ENCODE measurements around the gene CNN1.
A peak's percentile ranks its signal among the peaks of the same experiment; 100 is the strongest.
"Not testable (repeated sequence)": the region's sequence is repeated elsewhere in the genome, so short reads cannot be mapped to it uniquely, and the experiment has no call there.

Gene CNN1

GRCh38 chr19:11552666-11553372 lies 14.2 kb downstream of the CNN1 start:
- Histone ChIP-seq H3K4me1 (ENCODE audit: control insufficient read depth, insufficient read depth, low read length) (peaks cover 1% of the 10 kb centered on the region), H3K27ac (ENCODE audit: low read depth, low read length) (no peak overlapping the region), H3K4me3 (ENCODE audit: low read depth, low read length) (no peak overlapping the region), H3K36me3 (ENCODE audit: control insufficient read depth, insufficient read depth, low read length) (peaks cover 49% of the 10 kb centered on the region), H3K9me3 (ENCODE audit: control insufficient read depth, insufficient read depth, low read depth, low read length) (no peaks in the 10 kb centered on the region), H3K9ac (ENCODE audit: low read length) (no peak overlapping the region), H3K27me3 (ENCODE audit: control insufficient read depth, insufficient read depth, low read length) (no peaks in the 10 kb centered on the region)

DNA sequence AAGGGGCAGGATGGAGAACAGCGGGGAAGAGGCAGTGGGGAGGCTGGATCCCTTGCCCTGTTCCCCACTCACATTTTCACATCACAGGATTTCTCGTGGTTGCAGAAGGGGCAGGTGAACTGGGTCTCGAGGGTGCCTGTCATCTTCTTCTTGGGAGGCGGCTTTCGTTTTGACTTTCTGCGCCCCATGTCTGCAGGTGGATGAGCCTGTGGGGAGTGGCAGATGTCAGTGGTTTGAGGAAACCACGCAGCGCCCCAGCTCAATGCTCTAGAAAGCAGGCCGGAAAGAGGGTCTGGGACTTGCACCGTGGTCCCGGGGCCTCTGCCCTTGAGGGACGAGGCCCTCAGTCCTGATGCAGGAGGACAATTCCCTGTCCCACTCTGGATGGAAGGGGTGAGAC lies 15.5 kb downstream of the CNN1 start:
- Histone ChIP-seq H3K9ac (ENCODE audit: low read length) (no peak overlapping the region), H3K27ac (ENCODE audit: low read depth, low read length) (no peak overlapping the region), H3K9me3 (ENCODE audit: control insufficient read depth, insufficient read depth, low read depth, low read length) (no peaks in the 10 kb centered on the region), H3K4me3 (ENCODE audit: low read depth, low read length) (no peak overlapping the region), H3K36me3 (ENCODE audit: control insufficient read depth, insufficient read depth, low read length) (peaks cover 42% of the 10 kb centered on the region), H3K4me1 (ENCODE audit: control insufficient read depth, insufficient read depth, low read length) (peaks cover 4% of the 10 kb centered on the region), H3K27me3 (ENCODE audit: control insufficient read depth, insufficient read depth, low read length) (no peaks in the 10 kb centered on the region)

DNA sequence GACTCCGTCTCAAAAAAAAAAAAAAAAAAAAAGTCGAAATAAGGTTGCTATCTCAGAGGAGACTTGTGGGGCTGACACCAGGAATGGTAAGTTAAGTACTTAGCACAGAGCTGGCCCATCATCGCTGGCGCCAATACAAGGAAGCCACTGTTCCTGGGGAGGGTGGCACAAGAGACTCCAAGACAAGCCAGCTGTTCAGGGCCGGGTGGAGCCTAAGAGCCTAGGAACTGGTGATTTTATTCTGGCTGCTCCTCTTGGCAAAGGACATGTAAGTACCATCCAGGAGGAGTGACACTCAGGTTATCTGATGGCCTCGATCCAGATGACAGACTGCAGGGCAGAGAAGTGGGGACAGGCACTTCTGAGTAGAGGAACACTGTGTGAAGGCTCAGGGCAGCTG lies 16.6 kb downstream of the CNN1 start:
- Histone ChIP-seq H3K9me3 (ENCODE audit: control insufficient read depth, insufficient read depth, low read depth, low read length) (no peaks in the 10 kb centered on the region), H3K36me3 (ENCODE audit: control insufficient read depth, insufficient read depth, low read length) (peaks cover 33% of the 10 kb centered on the region), H3K4me3 (ENCODE audit: low read depth, low read length) (no peak overlapping the region), H3K27me3 (ENCODE audit: control insufficient read depth, insufficient read depth, low read length) (no peaks in the 10 kb centered on the region), H3K27ac (ENCODE audit: low read depth, low read length) (no peak overlapping the region), H3K4me1 (ENCODE audit: control insufficient read depth, insufficient read depth, low read length) (peaks cover 4% of the 10 kb centered on the region), H3K9ac (ENCODE audit: low read length) (no peak overlapping the region)

DNA sequence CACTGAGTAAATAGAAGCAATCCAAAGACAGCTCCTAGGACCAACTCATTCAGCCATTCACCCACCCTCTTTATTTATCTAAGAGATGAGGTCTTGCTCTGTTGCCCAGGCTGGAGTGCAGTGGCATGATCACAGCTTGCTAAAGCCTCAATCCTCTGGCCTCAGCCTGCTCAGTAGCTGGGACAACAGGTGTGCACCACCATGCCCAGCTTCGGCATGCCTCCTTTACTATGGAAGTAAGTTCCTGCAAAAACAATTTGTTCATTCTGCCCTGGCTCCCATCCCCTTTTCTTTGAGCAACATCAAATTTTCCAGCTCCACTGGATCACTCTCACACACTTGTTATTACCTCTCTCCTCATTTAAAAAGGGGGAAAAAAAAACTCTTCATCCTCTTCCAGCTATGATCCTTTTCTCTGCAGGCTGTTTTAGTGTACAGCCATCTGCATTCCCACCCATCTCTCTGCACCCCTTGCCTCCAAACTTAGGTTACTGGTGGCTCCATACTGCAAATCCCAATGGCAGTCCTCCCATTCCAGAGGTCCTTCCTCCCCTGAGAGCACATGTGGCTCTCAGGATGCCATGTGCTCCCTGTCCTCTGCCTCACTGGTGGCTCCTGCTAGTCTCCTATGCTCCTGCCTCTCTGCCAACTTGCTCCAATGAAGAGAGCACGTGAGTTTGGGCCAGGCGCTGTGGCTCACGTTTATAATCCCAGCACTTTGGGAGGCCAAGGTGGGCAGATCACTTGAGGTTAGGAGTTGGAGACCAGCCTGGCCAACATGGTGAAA lies 18.2 kb downstream of the CNN1 start:
- H3K27me3 ChIP-seq (ENCODE audit: control insufficient read depth, insufficient read depth, low read length): no peaks in the 10 kb centered on the region
- no peak overlapping the region for H3K9ac ChIP-seq (ENCODE audit: low read length)
- H3K36me3 ChIP-seq (ENCODE audit: control insufficient read depth, insufficient read depth, low read length): peaks cover 32% of the 10 kb centered on the region
- H3K9me3 ChIP-seq (ENCODE audit: control insufficient read depth, insufficient read depth, low read depth, low read length): no peaks in the 10 kb centered on the region
- peaks cover 4% of the 10 kb centered on the region for H3K4me1 ChIP-seq (ENCODE audit: control insufficient read depth, insufficient read depth, low read length)
- no peak overlapping the region for H3K4me3 ChIP-seq (ENCODE audit: low read depth, low read length)
- H3K27ac ChIP-seq (ENCODE audit: low read depth, low read length): no peak overlapping the region

DNA sequence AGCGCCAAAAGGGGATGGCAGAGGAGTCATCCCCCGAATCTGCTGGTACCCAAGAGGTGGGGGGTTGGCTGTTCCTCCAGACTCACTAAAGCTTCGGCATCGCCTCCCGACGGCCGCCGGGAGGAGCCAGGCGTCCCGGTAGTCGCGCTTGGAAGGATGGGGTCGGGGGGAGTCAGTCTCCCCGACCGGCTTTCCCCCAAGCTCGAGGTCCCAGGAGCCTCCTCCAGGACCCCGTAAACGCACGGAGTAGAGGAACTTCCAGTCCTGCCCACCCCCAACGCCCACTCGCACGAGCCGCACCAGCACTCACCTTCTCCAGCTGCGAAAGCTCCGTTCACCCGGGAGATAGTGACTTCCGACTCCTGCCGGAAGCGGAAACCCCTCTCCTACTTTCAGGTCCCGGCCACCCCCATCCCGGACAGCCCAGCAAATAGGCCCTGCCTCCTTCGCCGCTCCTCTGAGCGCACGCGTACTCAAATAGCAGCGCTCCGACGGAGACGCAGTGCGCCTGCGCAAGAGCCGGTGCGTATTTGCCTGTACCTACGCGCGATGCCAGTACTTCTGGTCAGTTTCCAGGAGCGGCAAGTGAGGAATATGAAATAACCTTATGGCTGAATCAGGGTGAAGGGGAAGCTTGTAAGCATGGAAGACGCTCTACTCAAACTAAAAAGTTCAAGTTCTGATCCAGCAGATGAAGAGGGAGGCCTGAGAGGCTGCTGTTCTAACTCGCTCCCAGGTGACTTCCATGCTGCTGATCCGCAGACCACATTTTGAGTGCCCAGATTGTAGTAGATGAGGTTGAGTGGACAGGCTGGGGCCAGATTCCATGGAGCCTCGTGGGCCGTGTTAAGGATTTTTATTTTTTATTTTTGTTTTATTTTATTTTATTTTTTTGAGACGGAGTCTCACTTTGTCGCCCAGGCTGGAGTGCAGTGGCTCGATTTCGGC lies 20.5 kb downstream of the CNN1 start, which contains the start of gene ELOF1:
Gene ELOF1 (minus strand): TSS at position 350 of the 948 bp plus-strand sequence. CDS start 4,883 bp downstream, outside the sequence.
- Histone ChIP-seq H3K27me3 (ENCODE audit: control insufficient read depth, insufficient read depth, low read length) (no peaks in the 10 kb centered on the region), H3K9ac (ENCODE audit: low read length) (peak within 1 kb of the TSS; percentile 75), H3K4me3 (ENCODE audit: low read depth, low read length) (peak within 1 kb of the TSS; percentile 83), H3K27ac (ENCODE audit: low read depth, low read length) (no peak within 1 kb of the TSS; the same call in 1 of the 2 replicates), H3K36me3 (ENCODE audit: control insufficient read depth, insufficient read depth, low read length) (peaks cover 10% of the 10 kb centered on the region), H3K4me1 (ENCODE audit: control insufficient read depth, insufficient read depth, low read length) (peaks cover 4% of the 10 kb centered on the region), H3K9me3 (ENCODE audit: control insufficient read depth, insufficient read depth, low read depth, low read length) (no peaks in the 10 kb centered on the region)

DNA sequence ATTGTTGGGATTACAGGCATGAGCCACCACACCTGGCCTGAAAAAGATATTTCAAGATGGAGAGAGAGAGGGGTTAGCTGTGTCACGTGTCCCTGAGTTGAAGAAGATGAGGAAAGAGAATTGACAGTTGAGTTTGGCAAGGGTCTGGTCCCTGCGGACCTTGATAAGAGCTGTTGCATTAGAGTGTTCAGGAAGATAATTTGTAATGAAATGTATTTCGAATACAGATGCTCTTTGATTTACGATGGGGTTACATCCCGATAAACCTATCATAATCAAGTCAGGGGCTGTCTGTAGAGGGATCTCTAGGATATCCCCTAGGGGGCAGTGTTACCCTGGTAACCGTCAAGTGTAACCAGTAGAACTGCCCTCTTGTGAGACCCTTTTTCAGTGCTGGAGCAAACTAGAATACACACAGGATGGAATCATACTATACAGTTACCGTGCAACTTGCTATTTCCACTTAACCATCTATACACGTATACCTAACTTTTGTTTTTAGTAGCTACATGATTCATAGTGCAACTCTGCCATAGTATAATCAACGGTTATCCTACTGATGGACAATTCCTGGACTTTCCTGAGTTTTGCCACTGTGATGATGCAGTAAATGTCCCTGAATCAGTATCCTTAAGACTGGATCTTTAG lies 21.9 kb downstream of the CNN1 start:
- Histone ChIP-seq H3K4me1 (ENCODE audit: control insufficient read depth, insufficient read depth, low read length) (peaks cover 4% of the 10 kb centered on the region), H3K4me3 (ENCODE audit: low read depth, low read length) (peak overlapping the region; percentile 83; the same call in 1 of the 2 replicates), H3K27me3 (ENCODE audit: control insufficient read depth, insufficient read depth, low read length) (no peaks in the 10 kb centered on the region), H3K36me3 (ENCODE audit: control insufficient read depth, insufficient read depth, low read length) (peaks cover 2% of the 10 kb centered on the region; the same call in 1 of the 2 replicates), H3K9me3 (ENCODE audit: control insufficient read depth, insufficient read depth, low read depth, low read length) (no peaks in the 10 kb centered on the region), H3K27ac (ENCODE audit: low read depth, low read length) (no peak overlapping the region), H3K9ac (ENCODE audit: low read length) (no peak overlapping the region)

GRCh38 chr19:11563532-11563931 lies 24.9 kb downstream of the CNN1 start:
- Histone ChIP-seq H3K27me3 (ENCODE audit: control insufficient read depth, insufficient read depth, low read length) (no peaks in the 10 kb centered on the region), H3K9me3 (ENCODE audit: control insufficient read depth, insufficient read depth, low read depth, low read length) (no peaks in the 10 kb centered on the region), H3K9ac (ENCODE audit: low read length) (no peak overlapping the region), H3K4me1 (ENCODE audit: control insufficient read depth, insufficient read depth, low read length) (no peaks in the 10 kb centered on the region), H3K27ac (ENCODE audit: low read depth, low read length) (no peak overlapping the region), H3K36me3 (ENCODE audit: control insufficient read depth, insufficient read depth, low read length) (no peaks in the 10 kb centered on the region), H3K4me3 (ENCODE audit: low read depth, low read length) (no peak overlapping the region)

GRCh38 chr19:11564082-11564807 lies 25.6 kb downstream of the CNN1 start:
- not testable (repeated sequence) for H3K4me1 ChIP-seq (ENCODE audit: control insufficient read depth, insufficient read depth, low read length); H3K4me3 ChIP-seq (ENCODE audit: low read depth, low read length); H3K27me3 ChIP-seq (ENCODE audit: control insufficient read depth, insufficient read depth, low read length); H3K27ac ChIP-seq (ENCODE audit: low read depth, low read length); H3K9ac ChIP-seq (ENCODE audit: low read length); H3K9me3 ChIP-seq (ENCODE audit: control insufficient read depth, insufficient read depth, low read depth, low read length); H3K36me3 ChIP-seq (ENCODE audit: control insufficient read depth, insufficient read depth, low read length)

DNA sequence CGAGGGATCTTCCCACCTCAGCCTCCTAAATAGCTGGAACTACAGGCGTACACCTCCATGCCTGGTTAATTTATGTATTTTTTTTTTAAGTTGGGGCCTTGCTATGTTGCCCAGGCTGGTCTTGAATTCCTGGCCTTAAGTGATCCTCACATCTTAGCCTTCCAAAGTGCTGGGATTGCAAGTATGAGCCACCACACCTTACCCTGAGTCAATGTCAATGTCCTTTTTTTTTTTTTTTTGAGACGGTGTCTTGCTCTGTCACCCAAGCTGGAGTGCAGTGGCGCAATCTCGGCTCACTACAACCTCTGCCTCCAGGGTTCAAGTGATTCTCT lies 27.0 kb downstream of the CNN1 start:
- not testable (repeated sequence) for H3K36me3 ChIP-seq (ENCODE audit: control insufficient read depth, insufficient read depth, low read length); H3K9me3 ChIP-seq (ENCODE audit: control insufficient read depth, insufficient read depth, low read depth, low read length); H3K27me3 ChIP-seq (ENCODE audit: control insufficient read depth, insufficient read depth, low read length); H3K27ac ChIP-seq (ENCODE audit: low read depth, low read length); H3K9ac ChIP-seq (ENCODE audit: low read length); H3K4me1 ChIP-seq (ENCODE audit: control insufficient read depth, insufficient read depth, low read length); H3K4me3 ChIP-seq (ENCODE audit: low read depth, low read length)

DNA sequence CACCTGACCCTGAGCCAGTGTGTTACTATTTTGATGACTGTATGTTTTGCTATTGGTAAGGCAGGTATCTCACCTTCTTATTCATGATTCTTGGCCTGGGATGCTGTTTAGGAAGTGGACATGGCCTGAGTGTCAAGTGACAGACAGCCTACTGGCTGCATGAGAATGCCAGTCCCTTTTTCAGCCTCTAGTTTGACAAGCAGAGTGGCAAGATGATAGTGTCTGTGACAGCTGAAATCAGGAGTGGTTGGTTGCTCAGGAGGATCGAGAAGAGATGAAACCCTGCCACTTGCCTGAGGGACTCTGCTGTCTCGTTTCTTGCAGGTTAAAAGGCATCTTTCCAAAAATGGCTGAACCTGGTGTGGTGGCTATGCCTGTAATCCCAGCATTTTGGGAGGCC lies 27.5 kb downstream of the CNN1 start:
- H3K36me3 ChIP-seq (ENCODE audit: control insufficient read depth, insufficient read depth, low read length): no peaks in the 10 kb centered on the region
- no peaks in the 10 kb centered on the region for H3K27me3 ChIP-seq (ENCODE audit: control insufficient read depth, insufficient read depth, low read length)
- H3K4me3 ChIP-seq (ENCODE audit: low read depth, low read length): no peak overlapping the region
- H3K9ac ChIP-seq (ENCODE audit: low read length): no peak overlapping the region
- H3K4me1 ChIP-seq (ENCODE audit: control insufficient read depth, insufficient read depth, low read length): no peaks in the 10 kb centered on the region
- no peak overlapping the region for H3K27ac ChIP-seq (ENCODE audit: low read depth, low read length)
- H3K9me3 ChIP-seq (ENCODE audit: control insufficient read depth, insufficient read depth, low read depth, low read length): no peaks in the 10 kb centered on the region

All from HUES6 (cell line).